Fibroblast of lung (primary cell): ENCODE results near the gene TEX44.

Experiments
- CTCF ChIP-seq, 2 donors: IDR thresholded peaks in 1 of 2; conservative IDR thresholded peaks in 1 of 2; 1 replicate in 1 of 2; 2 replicates in 1 of 2; pipeline ENCODE4 v1.5.1; 2011 to 2012; ENCODE audit warnings: low read length in 2 of 2, control low read depth in 1 of 2, inconsistent platforms in 1 of 2, low read depth in 1 of 2, mild to moderate bottlenecking in 1 of 2
- EZH2 ChIP-seq: IDR thresholded peaks from 2 replicates; pipeline ENCODE4 v1.5.1; 2012; ENCODE audit warnings: low read length, control low read depth, mild to moderate bottlenecking; ENCODE audit errors: missing control alignments

- no peak for TF ChIP-seq CTCF (conservative IDR thresholded peaks at IDR 0.05 in 1 of 2, IDR thresholded peaks at IDR 0.05 in 1 of 2; ENCODE audit: low read depth in 1 of 2, low read length in 2 of 2)
- no peak for TF ChIP-seq EZH2
Measured at GRCh38 chr2:231546014-231546715, 46.5 kb upstream of the TEX44 start.
